Neural progenitor cell (in vitro differentiated cells): ENCODE data around the gene GNG12.

Experiments
- CTCF ChIP-seq: fragments of 200-600 bp; sonication (generic); IDR thresholded peaks from 2 replicates; pipeline ENCODE4 v1.5.1; 2017; ENCODE audit warnings: antibody characterized with exemption, mild to moderate bottlenecking
- EZH2 ChIP-seq: fragments of 200-600 bp; sonication (generic); IDR thresholded peaks from 2 replicates; pipeline ENCODE4 v1.6.1; 2017; ENCODE audit warnings: antibody characterized with exemption, mild to moderate bottlenecking, moderate library complexity
- EZH2phosphoT487 ChIP-seq: fragments of 200-600 bp; sonication (generic); IDR thresholded peaks from 2 replicates; pipeline ENCODE4 v1.6.1; 2017; ENCODE audit warnings: antibody characterized with exemption

GRCh38 chr1:67719329-67720196 is 113.7 kb downstream of the GNG12 start:
- TF ChIP-seq CTCF (no peak), EZH2 (no peak), EZH2phosphoT487 (no peak)
